Ishikawa (cell line): ENCODE measurements around the gene PLS1.

Source experiments
- CEBPB ChIP-seq: IDR thresholded peaks from 2 replicates; pipeline ENCODE4 v1.6.1; 2012
- CREB1 ChIP-seq: IDR thresholded peaks from 2 replicates; pipeline ENCODE4 v1.6.1; 2012; ENCODE audit warnings: low read depth
- EP300 ChIP-seq: IDR thresholded peaks from 2 replicates; pipeline ENCODE4 v1.6.1; 2012; ENCODE audit warnings: borderline replicate concordance
- FOXM1 ChIP-seq: IDR thresholded peaks from 2 replicates; pipeline ENCODE4 v1.6.1; 2012; ENCODE audit warnings: low read depth, borderline replicate concordance
- NFIC ChIP-seq: IDR thresholded peaks from 2 replicates; pipeline ENCODE4 v1.6.1; 2012
- RAD21 ChIP-seq: IDR thresholded peaks from 2 replicates; pipeline ENCODE4 v1.6.1; 2012; ENCODE audit warnings: low read depth
- TAF1 ChIP-seq: IDR thresholded peaks from 2 replicates; pipeline ENCODE4 v1.6.1; 2012; ENCODE audit warnings: low read depth, mild to moderate bottlenecking
- TCF12 ChIP-seq: IDR thresholded peaks from 2 replicates; pipeline ENCODE4 v1.6.1; 2012; ENCODE audit warnings: low read depth
- YY1 ChIP-seq: IDR thresholded peaks from 2 replicates; pipeline ENCODE4 v1.6.1; 2012; ENCODE audit warnings: low read depth
- TF ChIP-seq, protein P1 (sequence below): IDR thresholded peaks from 2 replicates; pipeline ENCODE4 v1.6.1; 2012; ENCODE audit warnings: low read depth, mild to moderate bottlenecking
- TF ChIP-seq, protein P2 (sequence below): IDR thresholded peaks from 2 replicates; pipeline ENCODE4 v1.6.1; 2012
- TF ChIP-seq, protein P3 (sequence below): IDR thresholded peaks from 2 replicates; pipeline ENCODE4 v1.6.1; 2012

DNA sequence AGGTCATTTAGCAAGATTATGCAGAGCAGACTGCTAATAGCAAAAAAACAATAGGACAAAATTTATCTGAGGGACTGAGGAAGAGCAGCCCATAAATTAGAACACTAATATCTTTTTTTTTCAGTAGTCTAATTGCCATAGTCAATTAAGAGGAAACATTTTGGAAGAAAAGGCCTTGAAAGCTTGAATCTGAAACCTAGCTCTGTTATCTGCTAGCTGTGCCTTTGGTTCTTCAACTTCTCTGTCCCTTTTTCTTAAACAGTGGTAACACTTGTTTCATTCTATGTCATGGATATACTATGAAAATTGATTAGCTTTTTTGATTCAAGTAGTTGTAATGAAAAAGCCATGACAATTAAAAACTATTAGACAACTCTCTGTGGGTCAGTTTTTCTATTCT, 19.4 kb upstream of the PLS1 start:
- TF ChIP-seq TCF12 (no peak), RAD21 (no peak), CREB1 (no peak), CEBPB (no peak), TAF1 (no peak), NFIC (no peak), YY1 (no peak), EP300 (no peak), FOXM1 (no peak)
- TF ChIP-seq, protein P1, sequence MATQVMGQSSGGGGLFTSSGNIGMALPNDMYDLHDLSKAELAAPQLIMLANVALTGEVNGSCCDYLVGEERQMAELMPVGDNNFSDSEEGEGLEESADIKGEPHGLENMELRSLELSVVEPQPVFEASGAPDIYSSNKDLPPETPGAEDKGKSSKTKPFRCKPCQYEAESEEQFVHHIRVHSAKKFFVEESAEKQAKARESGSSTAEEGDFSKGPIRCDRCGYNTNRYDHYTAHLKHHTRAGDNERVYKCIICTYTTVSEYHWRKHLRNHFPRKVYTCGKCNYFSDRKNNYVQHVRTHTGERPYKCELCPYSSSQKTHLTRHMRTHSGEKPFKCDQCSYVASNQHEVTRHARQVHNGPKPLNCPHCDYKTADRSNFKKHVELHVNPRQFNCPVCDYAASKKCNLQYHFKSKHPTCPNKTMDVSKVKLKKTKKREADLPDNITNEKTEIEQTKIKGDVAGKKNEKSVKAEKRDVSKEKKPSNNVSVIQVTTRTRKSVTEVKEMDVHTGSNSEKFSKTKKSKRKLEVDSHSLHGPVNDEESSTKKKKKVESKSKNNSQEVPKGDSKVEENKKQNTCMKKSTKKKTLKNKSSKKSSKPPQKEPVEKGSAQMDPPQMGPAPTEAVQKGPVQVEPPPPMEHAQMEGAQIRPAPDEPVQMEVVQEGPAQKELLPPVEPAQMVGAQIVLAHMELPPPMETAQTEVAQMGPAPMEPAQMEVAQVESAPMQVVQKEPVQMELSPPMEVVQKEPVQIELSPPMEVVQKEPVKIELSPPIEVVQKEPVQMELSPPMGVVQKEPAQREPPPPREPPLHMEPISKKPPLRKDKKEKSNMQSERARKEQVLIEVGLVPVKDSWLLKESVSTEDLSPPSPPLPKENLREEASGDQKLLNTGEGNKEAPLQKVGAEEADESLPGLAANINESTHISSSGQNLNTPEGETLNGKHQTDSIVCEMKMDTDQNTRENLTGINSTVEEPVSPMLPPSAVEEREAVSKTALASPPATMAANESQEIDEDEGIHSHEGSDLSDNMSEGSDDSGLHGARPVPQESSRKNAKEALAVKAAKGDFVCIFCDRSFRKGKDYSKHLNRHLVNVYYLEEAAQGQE: no peak
- TF ChIP-seq, protein P2, sequence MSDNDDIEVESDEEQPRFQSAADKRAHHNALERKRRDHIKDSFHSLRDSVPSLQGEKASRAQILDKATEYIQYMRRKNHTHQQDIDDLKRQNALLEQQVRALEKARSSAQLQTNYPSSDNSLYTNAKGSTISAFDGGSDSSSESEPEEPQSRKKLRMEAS: no peak
- TF ChIP-seq, protein P3, sequence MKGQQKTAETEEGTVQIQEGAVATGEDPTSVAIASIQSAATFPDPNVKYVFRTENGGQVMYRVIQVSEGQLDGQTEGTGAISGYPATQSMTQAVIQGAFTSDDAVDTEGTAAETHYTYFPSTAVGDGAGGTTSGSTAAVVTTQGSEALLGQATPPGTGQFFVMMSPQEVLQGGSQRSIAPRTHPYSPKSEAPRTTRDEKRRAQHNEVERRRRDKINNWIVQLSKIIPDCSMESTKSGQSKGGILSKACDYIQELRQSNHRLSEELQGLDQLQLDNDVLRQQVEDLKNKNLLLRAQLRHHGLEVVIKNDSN: no peak
